SK-N-SH (cell line): ENCODE data around the gene SLC16A8. TPM values are rescaled to one million over a fixed set of nuclear protein-coding genes. Genes with fewer than 3 reads are reported as not detected.

Experiments
- CTCF ChIA-PET: fragments of 300-600, 350-600 bp; formaldehyde crosslinking; extraction: SDS; loops from one replicate; lab custom pipeline; 2021; lab: Yijun Ruan, JAX
- POLR2A ChIA-PET: fragments of 350-600 bp; sonication (Branson Sonifier 250); formaldehyde crosslinking; extraction: SDS; loops from one replicate; lab custom pipeline; 2020; ENCODE audit warnings: antibody characterized with exemption, inconsistent platforms; lab: Yijun Ruan, JAX
- DNase-seq: peaks from one replicate; pipeline ENCODE4 v3.0.0; 2012
- H2AFZ ChIP-seq: fragments of 200-600 bp; sonication (generic); 2 replicates; pipeline ENCODE4 v1.8.1; 2016; ENCODE audit warnings: antibody characterized with exemption, mild to moderate bottlenecking, low read depth
- H3F3A ChIP-seq: fragments of 200-600 bp; sonication (generic); replicated peaks from 2 replicates; pipeline ENCODE3; 2016; ENCODE audit warnings: antibody characterized with exemption, mild to moderate bottlenecking; ENCODE audit not compliant: insufficient read depth
- H3K27ac ChIP-seq, 2 experiments: fragments of 200-500 bp in 1 of 2; fragments of 200-600 bp in 1 of 2; sonication (Bioruptor generic) in 1 of 2; sonication (generic), shearing (Covaris generic) in 1 of 2; 2 replicates each; pipeline versions ENCODE4 v1.5.1 to v1.6.1; 2014 to 2016; ENCODE audit warnings: low read depth in 2 of 2, inconsistent platforms in 1 of 2, low read length in 1 of 2, mild to moderate bottlenecking in 1 of 2, mixed read lengths in 1 of 2
- H3K27me3 ChIP-seq: fragments of 200-600 bp; sonication (generic), shearing (Covaris generic); 2 replicates; pipeline ENCODE4 v1.6.1; 2016; ENCODE audit warnings: mixed run types; ENCODE audit not compliant: insufficient read depth
- H3K36me3 ChIP-seq, 2 experiments: fragments of 200-500 bp in 1 of 2; fragments of 200-600 bp in 1 of 2; sonication (Bioruptor generic) in 1 of 2; sonication (generic) in 1 of 2; replicated peaks in 1 of 2; 2 replicates each; pipeline versions ENCODE3 to v1.5.1; 2014 to 2016; ENCODE audit warnings: low read length in 1 of 2, mild to moderate bottlenecking in 1 of 2; ENCODE audit not compliant: insufficient read depth in 2 of 2, control insufficient read depth in 1 of 2
- H3K4me1 ChIP-seq, 2 experiments: fragments of 200-500 bp in 1 of 2; fragments of 200-600 bp in 1 of 2; sonication (Bioruptor generic) in 1 of 2; sonication (generic), shearing (Covaris generic) in 1 of 2; 2 replicates each; pipeline versions ENCODE4 v1.5.1 to v1.6.1; 2014 to 2016; ENCODE audit warnings: low read depth in 1 of 2, low read length in 1 of 2, mixed run types in 1 of 2; ENCODE audit not compliant: insufficient read depth in 2 of 2, control insufficient read depth in 1 of 2
- H3K4me2 ChIP-seq: fragments of 200-600 bp; sonication (generic), shearing (Covaris generic); 2 replicates; pipeline ENCODE4 v1.6.1; 2017; ENCODE audit warnings: mixed run types
- H3K4me3 ChIP-seq, 2 experiments: fragments of 200-500 bp in 1 of 2; fragments of 200-600 bp in 1 of 2; sonication (Bioruptor generic) in 1 of 2; sonication (generic), shearing (Covaris generic) in 1 of 2; 2 replicates each; pipeline versions ENCODE4 v1.5.1 to v1.8.1; 2014 to 2016; ENCODE audit warnings: low read depth in 2 of 2, inconsistent platforms in 1 of 2, low read length in 1 of 2, mild to moderate bottlenecking in 1 of 2, mixed read lengths in 1 of 2, moderate library complexity in 1 of 2
- H3K79me2 ChIP-seq: fragments of 200-600 bp; sonication (generic); 2 replicates; pipeline ENCODE4 v1.8.1; 2017; ENCODE audit warnings: mild to moderate bottlenecking; ENCODE audit not compliant: insufficient read depth
- H3K9ac ChIP-seq: fragments of 200-600 bp; sonication (generic); 2 replicates; pipeline ENCODE4 v1.6.1; 2017; ENCODE audit warnings: mixed run types
- H3K9me2 ChIP-seq: fragments of 200-600 bp; sonication (generic); 2 replicates; pipeline ENCODE4 v1.6.1; 2017; ENCODE audit warnings: mixed run types
- H3K9me3 ChIP-seq: fragments of 200-600 bp; sonication (generic); 2 replicates; pipeline ENCODE4 v1.6.1; 2017; ENCODE audit warnings: mixed run types, mild to moderate bottlenecking, moderate library complexity
- H4K20me1 ChIP-seq: fragments of 200-600 bp; sonication (generic); 2 replicates; pipeline ENCODE4 v1.6.1; 2017; ENCODE audit warnings: mild to moderate bottlenecking, mixed run types; ENCODE audit not compliant: insufficient read depth
- EP300 ChIP-seq, 2 experiments: IDR thresholded peaks; 2 replicates each; pipeline versions ENCODE4 v1.4.0 to v1.6.1; 2012; ENCODE audit warnings: borderline replicate concordance in 1 of 2, low read depth in 1 of 2, low read length in 1 of 2
- EZH2phosphoT487 ChIP-seq: fragments of 200-600 bp; sonication (generic); IDR thresholded peaks from 2 replicates; pipeline ENCODE4 v1.6.1; 2017; ENCODE audit warnings: low read depth, mixed run types, mild to moderate bottlenecking, antibody characterized with exemption, moderate library complexity, borderline replicate concordance
- FOXJ3 ChIP-seq: sonication (generic); formaldehyde crosslinking; IDR thresholded peaks from 2 replicates; pipeline ENCODE4 v1.5.1; 2020; ENCODE audit warnings: mild to moderate bottlenecking, missing genetic modification reagents
- JUND ChIP-seq: IDR thresholded peaks from 2 replicates; pipeline ENCODE4 v1.4.0; 2012
- MEF2A ChIP-seq: IDR thresholded peaks from 2 replicates; pipeline ENCODE4 v1.4.0; 2012; ENCODE audit warnings: low read depth, borderline replicate concordance
- POLR2AphosphoS5 ChIP-seq: IDR thresholded peaks from 2 replicates; pipeline ENCODE4 v1.6.1; 2012; ENCODE audit warnings: low read depth, low read length
- RAD21 ChIP-seq: IDR thresholded peaks from 2 replicates; pipeline ENCODE4 v1.6.1; 2012; ENCODE audit warnings: mild to moderate bottlenecking, low read length
- RCOR1 ChIP-seq: fragments of 150-350 bp; IDR thresholded peaks from 2 replicates; pipeline ENCODE4 v1.6.1; 2017; ENCODE audit warnings: antibody characterized with exemption, low read length
- RFX5 ChIP-seq: IDR thresholded peaks from 2 replicates; pipeline ENCODE4 v1.6.1; 2012; ENCODE audit warnings: mild to moderate bottlenecking, improper control_type of control experiment, low read length
- RXRA ChIP-seq: IDR thresholded peaks from 2 replicates; pipeline ENCODE4 v1.4.0; 2012; ENCODE audit warnings: low read depth, mild to moderate bottlenecking, borderline replicate concordance
- SIN3A ChIP-seq: IDR thresholded peaks from 2 replicates; pipeline ENCODE4 v1.6.1; 2012; ENCODE audit warnings: low read depth, mild to moderate bottlenecking, low read length, moderate library complexity, borderline replicate concordance
- TAF1 ChIP-seq: IDR thresholded peaks from 2 replicates; pipeline ENCODE4 v1.6.1; 2012; ENCODE audit warnings: low read depth, mild to moderate bottlenecking, low read length, moderate library complexity, borderline replicate concordance
- TCF12 ChIP-seq: IDR thresholded peaks from 2 replicates; pipeline ENCODE4 v1.4.0; 2012
- WGBS: methylation state at CpG from one replicate; pipeline ENCODE4 v1.1.6; 2017; ENCODE audit warnings: low lambda C conversion rate; 5-methylcytosine and 5-hydroxymethylcytosine counted together
- polyA plus RNA-seq, 3 experiments: library from polyadenylated mRNA; depleted of rRNA; stranded (reverse); fragments of >200 nt; gene quantifications; 2 replicates each; pipeline ENCODE4 v1.2.3, GENCODE V29; 2012
- TF ChIP-seq, protein P1 (sequence below): IDR thresholded peaks from 2 replicates; pipeline ENCODE4 v1.4.0; 2012; ENCODE audit warnings: low read depth
- TF ChIP-seq, protein P2 (sequence below): fragments of 150-350 bp; IDR thresholded peaks from 2 replicates; pipeline ENCODE4 v1.6.1; 2016; ENCODE audit warnings: mild to moderate bottlenecking, low read depth, low read length
- TF ChIP-seq, protein P3 (sequence below): fragments of 200-600 bp; sonication (generic); IDR thresholded peaks from 2 replicates; pipeline ENCODE4 v1.6.1; 2017; ENCODE audit warnings: antibody characterized with exemption, mild to moderate bottlenecking, moderate library complexity
- TF ChIP-seq, protein P4 (sequence below): IDR thresholded peaks from 2 replicates; pipeline ENCODE4; 2012

The SLC16A8 gene
- polyA plus RNA-seq, 1 of the 3 experiments (the other 2 are of a cell fraction), result not detected

DNA sequence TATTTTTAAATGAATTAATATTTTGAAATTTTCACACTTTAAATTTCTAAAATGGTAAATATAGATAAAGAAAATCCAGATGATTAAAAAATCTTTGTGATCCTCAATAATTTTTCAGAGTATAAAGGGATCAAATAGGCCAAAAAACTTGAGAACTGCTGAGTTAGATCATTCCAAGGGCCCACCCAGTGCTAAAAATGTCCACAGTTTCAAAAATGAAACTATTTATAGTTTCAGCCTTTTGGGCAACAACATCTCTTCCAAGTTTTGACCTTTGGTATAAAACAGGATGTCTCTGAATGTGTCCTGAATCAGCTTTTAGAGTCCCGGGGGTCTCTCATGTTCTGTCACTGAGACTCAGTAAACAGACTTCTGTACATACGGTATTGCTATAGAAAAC is 47.4 kb upstream of the SLC16A8 start:
- Histone ChIP-seq H3K79me2 (no peaks in the 10 kb centered on the region), H4K20me1 (no peaks in the 10 kb centered on the region), H3K27ac (no peak overlapping the region), H2AFZ (no peak overlapping the region), H3F3A (no peaks in the 10 kb centered on the region), H3K9ac (no peak overlapping the region), H3K4me2 (no peak overlapping the region), H3K9me3 (no peaks in the 10 kb centered on the region), H3K27me3 (no peaks in the 10 kb centered on the region), H3K4me3 (no peak overlapping the region), H3K4me1 (no peaks in the 10 kb centered on the region), H3K36me3 (no peaks in the 10 kb centered on the region), H3K9me2 (no peaks in the 10 kb centered on the region)
- DNase-seq, result no peak
- CTCF ChIA-PET, result no interaction called here
- POLR2A ChIA-PET, result no interaction called here
- TF ChIP-seq EZH2phosphoT487, result no peak
- TF ChIP-seq, protein P1, sequence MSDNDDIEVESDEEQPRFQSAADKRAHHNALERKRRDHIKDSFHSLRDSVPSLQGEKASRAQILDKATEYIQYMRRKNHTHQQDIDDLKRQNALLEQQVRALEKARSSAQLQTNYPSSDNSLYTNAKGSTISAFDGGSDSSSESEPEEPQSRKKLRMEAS, result no peak
- WGBS, result 40% methylated on average over 1 of the region's 2 CpGs

DNA sequence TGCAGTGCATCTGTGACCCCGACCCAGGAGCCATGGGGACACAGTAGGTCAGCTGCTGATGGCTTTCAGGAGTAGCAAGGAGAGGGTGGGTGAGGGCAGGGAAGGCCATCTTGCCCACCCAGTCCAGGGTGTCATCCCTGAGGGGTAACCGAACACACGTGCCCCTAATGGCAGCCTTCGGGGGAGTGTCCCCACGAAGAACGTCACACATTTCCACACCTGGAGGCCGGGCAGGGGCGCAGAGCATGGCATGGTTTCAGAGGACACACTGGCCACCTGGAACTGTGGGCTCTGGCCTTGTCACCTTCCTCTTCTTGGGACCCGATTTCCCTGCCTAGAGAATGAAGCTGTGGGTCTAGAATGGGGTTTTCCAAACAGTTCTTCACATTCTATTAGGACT is 45.9 kb upstream of the SLC16A8 start:
- POLR2A ChIA-PET, result no interaction called here
- H4K20me1 ChIP-seq, result no peaks in the 10 kb centered on the region
- H3K4me2 ChIP-seq, result no peak overlapping the region
- H3K9me3 ChIP-seq, result no peaks in the 10 kb centered on the region
- no peaks in the 10 kb centered on the region for H3K4me1 ChIP-seq
- no peak overlapping the region for H3K4me3 ChIP-seq
- 88% methylated on average over 4 of the region's 9 CpGs for WGBS
- no peak overlapping the region for H2AFZ ChIP-seq
- H3K79me2 ChIP-seq, result no peaks in the 10 kb centered on the region
- no peaks in the 10 kb centered on the region for H3K9me2 ChIP-seq
- H3K27ac ChIP-seq, result no peak overlapping the region
- DNase-seq, result no peak
- CTCF ChIA-PET, result no interaction called here
- no peaks in the 10 kb centered on the region for H3K27me3 ChIP-seq
- H3F3A ChIP-seq, result no peaks in the 10 kb centered on the region
- no peak overlapping the region for H3K9ac ChIP-seq
- H3K36me3 ChIP-seq, result no peaks in the 10 kb centered on the region
- TF ChIP-seq RCOR1, result no peak
- TF ChIP-seq RXRA, result no peak
- no peak for TF ChIP-seq EP300 (IDR thresholded peaks at IDR 0.05; ENCODE audit: borderline replicate concordance in 1 of 2, low read depth in 1 of 2, low read length in 1 of 2)
- no peak for TF ChIP-seq FOXJ3 (CRISPR knock-in tag)

DNA sequence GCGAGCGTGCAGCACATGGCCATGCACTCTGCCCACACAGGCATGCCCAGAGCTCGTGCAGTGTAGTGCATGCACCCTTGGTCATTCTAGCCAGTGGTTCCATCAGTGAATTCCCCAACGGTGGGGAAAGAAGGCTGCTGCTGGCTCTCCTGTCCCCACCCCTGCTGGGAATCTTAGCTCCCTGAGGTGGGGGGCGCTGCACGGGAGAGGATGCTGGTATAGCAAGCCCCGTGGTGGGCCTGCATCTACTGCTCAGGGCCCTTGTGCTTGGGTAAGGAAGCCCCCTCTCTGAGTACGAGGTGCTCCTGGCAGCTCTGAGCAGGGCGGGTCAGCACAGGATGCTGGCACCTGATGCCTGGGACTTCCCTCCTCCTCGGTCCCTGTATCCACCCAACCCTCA is 45.0 kb upstream of the SLC16A8 start:
- Histone ChIP-seq H3F3A (no peaks in the 10 kb centered on the region), H3K9me3 (no peaks in the 10 kb centered on the region), H3K79me2 (no peaks in the 10 kb centered on the region), H3K4me3 (no peak overlapping the region), H3K27ac (no peak overlapping the region), H2AFZ (no peak overlapping the region), H3K4me1 (no peaks in the 10 kb centered on the region), H3K4me2 (no peak overlapping the region), H3K36me3 (no peaks in the 10 kb centered on the region), H3K9me2 (no peaks in the 10 kb centered on the region), H3K27me3 (no peaks in the 10 kb centered on the region), H3K9ac (no peak overlapping the region), H4K20me1 (no peaks in the 10 kb centered on the region)
- TF ChIP-seq TAF1 (no peak), TCF12 (no peak), RFX5 (no peak), RAD21 (no peak), SIN3A (no peak), JUND (no peak), POLR2AphosphoS5 (no peak), EP300 (IDR thresholded peaks at IDR 0.05; ENCODE audit: borderline replicate concordance in 1 of 2, low read depth in 1 of 2, low read length in 1 of 2) (no peak), MEF2A (no peak)
- TF ChIP-seq, protein P2, sequence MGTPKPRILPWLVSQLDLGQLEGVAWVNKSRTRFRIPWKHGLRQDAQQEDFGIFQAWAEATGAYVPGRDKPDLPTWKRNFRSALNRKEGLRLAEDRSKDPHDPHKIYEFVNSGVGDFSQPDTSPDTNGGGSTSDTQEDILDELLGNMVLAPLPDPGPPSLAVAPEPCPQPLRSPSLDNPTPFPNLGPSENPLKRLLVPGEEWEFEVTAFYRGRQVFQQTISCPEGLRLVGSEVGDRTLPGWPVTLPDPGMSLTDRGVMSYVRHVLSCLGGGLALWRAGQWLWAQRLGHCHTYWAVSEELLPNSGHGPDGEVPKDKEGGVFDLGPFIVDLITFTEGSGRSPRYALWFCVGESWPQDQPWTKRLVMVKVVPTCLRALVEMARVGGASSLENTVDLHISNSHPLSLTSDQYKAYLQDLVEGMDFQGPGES, result no peak
- TF ChIP-seq, protein P3, sequence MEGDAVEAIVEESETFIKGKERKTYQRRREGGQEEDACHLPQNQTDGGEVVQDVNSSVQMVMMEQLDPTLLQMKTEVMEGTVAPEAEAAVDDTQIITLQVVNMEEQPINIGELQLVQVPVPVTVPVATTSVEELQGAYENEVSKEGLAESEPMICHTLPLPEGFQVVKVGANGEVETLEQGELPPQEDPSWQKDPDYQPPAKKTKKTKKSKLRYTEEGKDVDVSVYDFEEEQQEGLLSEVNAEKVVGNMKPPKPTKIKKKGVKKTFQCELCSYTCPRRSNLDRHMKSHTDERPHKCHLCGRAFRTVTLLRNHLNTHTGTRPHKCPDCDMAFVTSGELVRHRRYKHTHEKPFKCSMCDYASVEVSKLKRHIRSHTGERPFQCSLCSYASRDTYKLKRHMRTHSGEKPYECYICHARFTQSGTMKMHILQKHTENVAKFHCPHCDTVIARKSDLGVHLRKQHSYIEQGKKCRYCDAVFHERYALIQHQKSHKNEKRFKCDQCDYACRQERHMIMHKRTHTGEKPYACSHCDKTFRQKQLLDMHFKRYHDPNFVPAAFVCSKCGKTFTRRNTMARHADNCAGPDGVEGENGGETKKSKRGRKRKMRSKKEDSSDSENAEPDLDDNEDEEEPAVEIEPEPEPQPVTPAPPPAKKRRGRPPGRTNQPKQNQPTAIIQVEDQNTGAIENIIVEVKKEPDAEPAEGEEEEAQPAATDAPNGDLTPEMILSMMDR, result no peak
- TF ChIP-seq, protein P4, sequence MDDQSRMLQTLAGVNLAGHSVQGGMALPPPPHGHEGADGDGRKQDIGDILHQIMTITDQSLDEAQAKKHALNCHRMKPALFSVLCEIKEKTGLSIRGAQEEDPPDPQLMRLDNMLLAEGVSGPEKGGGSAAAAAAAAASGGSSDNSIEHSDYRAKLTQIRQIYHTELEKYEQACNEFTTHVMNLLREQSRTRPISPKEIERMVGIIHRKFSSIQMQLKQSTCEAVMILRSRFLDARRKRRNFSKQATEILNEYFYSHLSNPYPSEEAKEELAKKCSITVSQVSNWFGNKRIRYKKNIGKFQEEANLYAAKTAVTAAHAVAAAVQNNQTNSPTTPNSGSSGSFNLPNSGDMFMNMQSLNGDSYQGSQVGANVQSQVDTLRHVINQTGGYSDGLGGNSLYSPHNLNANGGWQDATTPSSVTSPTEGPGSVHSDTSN, result no peak
- ChIA-PET POLR2A (no interaction called here), CTCF (no interaction called here)
- DNase-seq, result no peak
- no CpG with 5 or more reads among the region's 10 CpGs for WGBS
